ENCODE results near the gene ALG14.
"Not testable (repeated sequence)": the region's sequence is repeated elsewhere in the genome, so short reads cannot be mapped to it uniquely, and the experiment has no call there.

ALG14 gene

DNA sequence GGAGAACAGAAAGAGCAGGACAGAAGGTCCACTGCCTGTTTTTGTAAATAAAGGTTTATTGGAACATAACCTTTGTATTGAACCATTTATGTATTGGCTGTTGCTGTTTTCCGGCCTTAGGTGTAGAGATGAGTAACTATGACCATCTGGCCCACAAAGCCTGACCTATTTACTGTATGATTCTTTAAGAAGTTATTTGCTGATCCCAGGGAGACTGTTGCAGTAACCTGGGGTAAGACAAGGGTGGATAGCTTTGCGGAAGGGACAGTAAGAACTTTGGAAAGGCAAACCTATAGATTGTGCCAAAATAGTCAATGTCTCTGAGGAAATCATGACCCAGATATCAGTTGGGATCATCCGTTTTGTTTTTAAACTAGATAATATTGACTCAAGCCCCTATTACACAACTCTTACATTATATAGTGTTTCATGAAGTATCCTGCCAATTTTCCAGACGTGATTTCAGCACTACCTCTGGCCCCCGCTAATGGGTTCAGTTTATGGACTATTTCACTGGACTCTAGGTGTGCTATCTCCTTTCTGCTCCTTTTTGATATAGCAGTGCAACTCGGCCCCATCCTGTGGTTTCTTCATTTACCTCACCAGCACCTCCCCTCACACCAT, 23.6 kb upstream of the ALG14 start:
- WGBS (ENCODE audit: insufficient coverage), result 100% methylated on average over 3 of the region's 6 CpGs
- POLR2A ChIA-PET, result no interaction called here
- no peaks in the 10 kb centered on the region for H3K36me3 ChIP-seq (ENCODE audit: control insufficient read depth in 4 of 4, insufficient read depth in 4 of 4, low read length in 3 of 4)

GRCh38 chr1:95095833-95096217, 23.1 kb upstream of the ALG14 start:
- no peak overlapping the region for H3K4me3 ChIP-seq (ENCODE audit: control insufficient read depth in 1 of 7, extremely low read depth in 1 of 7, insufficient read depth in 4 of 7, low read depth in 2 of 7, low read length in 6 of 7)
- peaks cover 0 to 3% (median 0%) of the 10 kb centered on the region in 5 experiments for H3K9me3 ChIP-seq (ENCODE audit: control extremely low read depth in 1 of 5, control insufficient read depth in 4 of 5, insufficient read depth in 2 of 5, low read depth in 1 of 5, low read length in 4 of 5)
- no peak for DNase-seq
- POLR2A ChIA-PET, result no interaction called here
- no peaks in the 10 kb centered on the region for H3K36me3 ChIP-seq (ENCODE audit: control insufficient read depth in 4 of 4, insufficient read depth in 4 of 4, low read length in 3 of 4)
- peaks cover 0 to 2% (median 1%) of the 10 kb centered on the region in 5 experiments for H3K27me3 ChIP-seq (replicated peaks in 2 of 5; ENCODE audit: control insufficient read depth in 4 of 5, insufficient read depth in 5 of 5, low read length in 4 of 5)
- no peaks in the 10 kb centered on the region for H3K4me1 ChIP-seq (ENCODE audit: control extremely low read depth in 1 of 4, control insufficient read depth in 4 of 4, insufficient read depth in 4 of 4, low read length in 3 of 4)
- WGBS (ENCODE audit: insufficient coverage), result 100% methylated on average over 1 of the region's 2 CpGs
- H3K27ac ChIP-seq (ENCODE audit: insufficient read depth in 1 of 2, low read depth in 1 of 2, low read length in 2 of 2, poor library complexity in 1 of 2, severe bottlenecking in 2 of 2), result no peak overlapping the region
- CTCF ChIA-PET, result interaction anchor here (0.7 kb wide), 1 partner anchor 12 kb away, joined by 4 read pairs; no protein-coding TSS in a partner anchor

More for the DNA sequence above, 23.6 kb upstream of the ALG14 start:
- no peak for DNase-seq
- Histone ChIP-seq H3K9me3 (ENCODE audit: control extremely low read depth in 1 of 5, control insufficient read depth in 4 of 5, insufficient read depth in 2 of 5, low read depth in 1 of 5, low read length in 4 of 5) (peaks cover 0 to 2% (median 0%) of the 10 kb centered on the region in 5 experiments), H3K27ac (ENCODE audit: insufficient read depth in 1 of 2, low read depth in 1 of 2, low read length in 2 of 2, poor library complexity in 1 of 2, severe bottlenecking in 2 of 2) (no peak overlapping the region), H3K4me3 (ENCODE audit: control insufficient read depth in 1 of 7, extremely low read depth in 1 of 7, insufficient read depth in 4 of 7, low read depth in 2 of 7, low read length in 6 of 7) (no peak overlapping the region), H3K27me3 (replicated peaks in 2 of 5; ENCODE audit: control insufficient read depth in 4 of 5, insufficient read depth in 5 of 5, low read length in 4 of 5) (peaks cover 0 to 2% (median 0%) of the 10 kb centered on the region in 5 experiments), H3K4me1 (ENCODE audit: control extremely low read depth in 1 of 4, control insufficient read depth in 4 of 4, insufficient read depth in 4 of 4, low read length in 3 of 4) (no peaks in the 10 kb centered on the region)
- CTCF ChIA-PET, result interaction anchor here (0.7 kb wide), 1 partner anchor 12 kb away, joined by 4 read pairs; no protein-coding TSS in a partner anchor

- POLR2A ChIA-PET, result no interaction called here
- H3K27me3 ChIP-seq (replicated peaks in 2 of 5; ENCODE audit: control insufficient read depth in 4 of 5, insufficient read depth in 5 of 5, low read length in 4 of 5), result peaks cover 0 to 2% (median 2%) of the 10 kb centered on the region in 5 experiments
- peaks cover 0 to 9% (median 2%) of the 10 kb centered on the region in 5 experiments for H3K9me3 ChIP-seq (ENCODE audit: control extremely low read depth in 1 of 5, control insufficient read depth in 4 of 5, insufficient read depth in 2 of 5, low read depth in 1 of 5, low read length in 4 of 5)
- CTCF ChIA-PET, result no interaction called here
- H3K36me3 ChIP-seq (ENCODE audit: control insufficient read depth in 4 of 4, insufficient read depth in 4 of 4, low read length in 3 of 4), result no peaks in the 10 kb centered on the region
- no peak for DNase-seq
- no peak overlapping the region for H3K27ac ChIP-seq (ENCODE audit: insufficient read depth in 1 of 2, low read depth in 1 of 2, low read length in 2 of 2, poor library complexity in 1 of 2, severe bottlenecking in 2 of 2)
- no CpG with 5 or more reads among the region's 2 CpGs for WGBS (ENCODE audit: insufficient coverage)
- no peaks in the 10 kb centered on the region for H3K4me1 ChIP-seq (ENCODE audit: control extremely low read depth in 1 of 4, control insufficient read depth in 4 of 4, insufficient read depth in 4 of 4, low read length in 3 of 4)
- no peak overlapping the region for H3K4me3 ChIP-seq (ENCODE audit: control insufficient read depth in 1 of 7, extremely low read depth in 1 of 7, insufficient read depth in 4 of 7, low read depth in 2 of 7, low read length in 6 of 7)
Measured at GRCh38 chr1:95094923-95095322, 22.2 kb upstream of the ALG14 start.

GRCh38 chr1:95093296-95093695, 20.5 kb upstream of the ALG14 start:
- 38% methylated on average over 1 of the region's 1 CpG for WGBS (ENCODE audit: insufficient coverage)
- Histone ChIP-seq H3K4me1 (ENCODE audit: control extremely low read depth in 1 of 4, control insufficient read depth in 4 of 4, insufficient read depth in 4 of 4, low read length in 3 of 4) (no peaks in the 10 kb centered on the region), H3K27ac (ENCODE audit: insufficient read depth in 1 of 2, low read depth in 1 of 2, low read length in 2 of 2, poor library complexity in 1 of 2, severe bottlenecking in 2 of 2) (no peak overlapping the region), H3K4me3 (ENCODE audit: control insufficient read depth in 1 of 7, extremely low read depth in 1 of 7, insufficient read depth in 4 of 7, low read depth in 2 of 7, low read length in 6 of 7) (no peak overlapping the region), H3K9me3 (ENCODE audit: control extremely low read depth in 1 of 5, control insufficient read depth in 4 of 5, insufficient read depth in 2 of 5, low read depth in 1 of 5, low read length in 4 of 5) (peaks cover 0 to 13% (median 2%) of the 10 kb centered on the region in 5 experiments), H3K36me3 (ENCODE audit: control insufficient read depth in 4 of 4, insufficient read depth in 4 of 4, low read length in 3 of 4) (no peaks in the 10 kb centered on the region), H3K27me3 (replicated peaks in 2 of 5; ENCODE audit: control insufficient read depth in 4 of 5, insufficient read depth in 5 of 5, low read length in 4 of 5) (peaks cover 0 to 4% (median 2%) of the 10 kb centered on the region in 5 experiments)
- no peak for DNase-seq
- POLR2A ChIA-PET, result no interaction called here
- CTCF ChIA-PET, result no interaction called here

DNA sequence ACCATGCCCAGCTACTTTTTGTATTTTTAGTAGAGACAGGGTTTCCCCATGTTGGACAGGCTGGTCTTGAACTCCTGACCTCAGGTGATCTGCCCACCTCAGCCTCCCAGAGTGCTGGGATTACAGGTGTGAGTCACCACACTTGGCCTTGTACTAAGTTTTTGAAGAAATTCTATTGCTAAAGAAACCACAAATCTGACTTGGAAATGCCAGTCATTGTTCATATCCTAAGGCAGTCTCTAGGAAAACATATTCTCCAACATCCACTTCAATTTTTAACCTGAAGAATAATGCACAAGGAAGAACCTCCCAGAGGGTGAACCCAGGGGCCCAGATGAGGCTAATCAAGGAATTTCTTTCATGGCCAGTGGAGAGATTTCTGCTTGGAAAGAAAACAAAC, 20.1 kb upstream of the ALG14 start:
- DNase-seq; POLR2A ChIA-PET; H3K36me3 ChIP-seq (ENCODE audit: control insufficient read depth in 4 of 4, insufficient read depth in 4 of 4, low read length in 3 of 4); H3K27me3 ChIP-seq (replicated peaks in 2 of 5; ENCODE audit: control insufficient read depth in 4 of 5, insufficient read depth in 5 of 5, low read length in 4 of 5); H3K27ac ChIP-seq (ENCODE audit: insufficient read depth in 1 of 2, low read depth in 1 of 2, low read length in 2 of 2, poor library complexity in 1 of 2, severe bottlenecking in 2 of 2); H3K4me1 ChIP-seq (ENCODE audit: control extremely low read depth in 1 of 4, control insufficient read depth in 4 of 4, insufficient read depth in 4 of 4, low read length in 3 of 4); H3K4me3 ChIP-seq (ENCODE audit: control insufficient read depth in 1 of 7, extremely low read depth in 1 of 7, insufficient read depth in 4 of 7, low read depth in 2 of 7, low read length in 6 of 7); CTCF ChIA-PET: not testable (repeated sequence)
- H3K9me3 ChIP-seq (ENCODE audit: control extremely low read depth in 1 of 5, control insufficient read depth in 4 of 5, insufficient read depth in 2 of 5, low read depth in 1 of 5, low read length in 4 of 5), result peaks cover 0 to 13% (median 2%) of the 10 kb centered on the region in 5 experiments

GRCh38 chr1:95091290-95091689, 18.5 kb upstream of the ALG14 start:
- CTCF ChIA-PET; H3K4me1 ChIP-seq (ENCODE audit: control extremely low read depth in 1 of 4, control insufficient read depth in 4 of 4, insufficient read depth in 4 of 4, low read length in 3 of 4); H3K27ac ChIP-seq (ENCODE audit: insufficient read depth in 1 of 2, low read depth in 1 of 2, low read length in 2 of 2, poor library complexity in 1 of 2, severe bottlenecking in 2 of 2); DNase-seq; H3K27me3 ChIP-seq (replicated peaks in 2 of 5; ENCODE audit: control insufficient read depth in 4 of 5, insufficient read depth in 5 of 5, low read length in 4 of 5); H3K4me3 ChIP-seq (ENCODE audit: control insufficient read depth in 1 of 7, extremely low read depth in 1 of 7, insufficient read depth in 4 of 7, low read depth in 2 of 7, low read length in 6 of 7); POLR2A ChIA-PET; H3K36me3 ChIP-seq (ENCODE audit: control insufficient read depth in 4 of 4, insufficient read depth in 4 of 4, low read length in 3 of 4): not testable (repeated sequence)
- H3K9me3 ChIP-seq (ENCODE audit: control extremely low read depth in 1 of 5, control insufficient read depth in 4 of 5, insufficient read depth in 2 of 5, low read depth in 1 of 5, low read length in 4 of 5), result peaks cover 0 to 13% (median 2%) of the 10 kb centered on the region in 5 experiments
- 84% methylated on average over 27 of the region's 28 CpGs for WGBS (ENCODE audit: insufficient coverage)

GRCh38 chr1:95089650-95090287, 17.0 kb upstream of the ALG14 start:
- H3K27me3 ChIP-seq (replicated peaks in 2 of 5; ENCODE audit: control insufficient read depth in 4 of 5, insufficient read depth in 5 of 5, low read length in 4 of 5), result peaks cover 0 to 6% (median 2%) of the 10 kb centered on the region in 5 experiments
- ChIA-PET POLR2A (no interaction called here), CTCF (interaction anchor here (0.8 kb wide), 1 partner anchor 74 kb away, joined by 4 read pairs; no protein-coding TSS in a partner anchor)
- peak in 1 of 3 donors; percentile 10 for DNase-seq
- no peaks in the 10 kb centered on the region for H3K36me3 ChIP-seq (ENCODE audit: control insufficient read depth in 4 of 4, insufficient read depth in 4 of 4, low read length in 3 of 4)
- H3K4me3 ChIP-seq (ENCODE audit: control insufficient read depth in 1 of 7, extremely low read depth in 1 of 7, insufficient read depth in 4 of 7, low read depth in 2 of 7, low read length in 6 of 7), result no peak overlapping the region
- WGBS (ENCODE audit: insufficient coverage), result 100% methylated on average over 4 of the region's 6 CpGs
- H3K4me1 ChIP-seq (ENCODE audit: control extremely low read depth in 1 of 4, control insufficient read depth in 4 of 4, insufficient read depth in 4 of 4, low read length in 3 of 4), result no peaks in the 10 kb centered on the region
- H3K27ac ChIP-seq (ENCODE audit: insufficient read depth in 1 of 2, low read depth in 1 of 2, low read length in 2 of 2, poor library complexity in 1 of 2, severe bottlenecking in 2 of 2), result no peak overlapping the region
- peaks cover 0 to 13% (median 2%) of the 10 kb centered on the region in 5 experiments for H3K9me3 ChIP-seq (ENCODE audit: control extremely low read depth in 1 of 5, control insufficient read depth in 4 of 5, insufficient read depth in 2 of 5, low read depth in 1 of 5, low read length in 4 of 5)

All from common myeloid progenitor, CD34-positive (primary cell).